GM12878 (cell line): Measurements from ENCODE around the gene FAM221B. TPM values are rescaled to one million over a fixed set of nuclear protein-coding genes. Genes with fewer than 3 reads are reported as not detected.

Source experiments
- BCL11A ChIP-seq: IDR thresholded peaks from 2 replicates; pipeline ENCODE4 v1.6.1; 2011; ENCODE audit warnings: low read depth, low read length
- BCL3 ChIP-seq: IDR thresholded peaks from 2 replicates; pipeline ENCODE4 v1.6.1; 2011; ENCODE audit warnings: borderline replicate concordance, low read depth, mild to moderate bottlenecking, moderate library complexity, low read length; ENCODE audit not compliant: insufficient read depth, poor library complexity, severe bottlenecking
- CBFB ChIP-seq: IDR thresholded peaks from 2 replicates; pipeline ENCODE4 v1.6.1; 2016; ENCODE audit warnings: antibody characterized with exemption, low read depth
- CBX3 ChIP-seq: fragments of 200-600 bp; sonication (generic); IDR thresholded peaks from 2 replicates; pipeline ENCODE4 v1.6.1; 2016; ENCODE audit warnings: low read depth, borderline replicate concordance
- CREB1 ChIP-seq: IDR thresholded peaks from 2 replicates; pipeline ENCODE4 v1.6.1; 2012; ENCODE audit warnings: low read depth, mild to moderate bottlenecking, inconsistent platforms
- E4F1 ChIP-seq: fragments of 450-650 bp; IDR thresholded peaks from 2 replicates; pipeline ENCODE4 v1.6.1; 2018; ENCODE audit warnings: borderline replicate concordance, mild to moderate bottlenecking; ENCODE audit not compliant: partially characterized antibody
- ETV6 ChIP-seq, 2 experiments: fragments of 450-650 bp in 1 of 2; IDR thresholded peaks in 1 of 2; conservative IDR thresholded peaks in 1 of 2; 2 replicates each; pipeline ENCODE4 v1.6.1; 2014; ENCODE audit warnings: antibody characterized with exemption in 1 of 2, borderline replicate concordance in 1 of 2, low read depth in 1 of 2, mild to moderate bottlenecking in 1 of 2, moderate library complexity in 1 of 2
- FOXM1 ChIP-seq: IDR thresholded peaks from 2 replicates; pipeline ENCODE4 v1.6.1; 2012; ENCODE audit warnings: low read depth, mild to moderate bottlenecking, inconsistent platforms, low read length, moderate library complexity
- IKZF1 ChIP-seq: fragments of 450-650 bp; conservative IDR thresholded peaks from 2 replicates; pipeline ENCODE4 v1.6.1; 2017; ENCODE audit warnings: antibody characterized with exemption, mild to moderate bottlenecking
- IRF4 ChIP-seq: IDR thresholded peaks from 2 replicates; pipeline ENCODE4 v1.6.1; 2011; ENCODE audit warnings: low read depth, low read length
- JUND ChIP-seq: IDR thresholded peaks from 2 replicates; pipeline ENCODE4 v1.6.1; 2012; ENCODE audit warnings: low read depth, mild to moderate bottlenecking, low read length, improper control_type of control experiment, moderate library complexity
- MXI1 ChIP-seq: fragments of 150-350 bp; IDR thresholded peaks from 2 replicates; pipeline ENCODE4 v1.6.1; 2011; ENCODE audit warnings: low read depth, mild to moderate bottlenecking, inconsistent platforms, low read length, improper control_type of control experiment
- NR2C1 ChIP-seq: fragments of 450-650 bp; IDR thresholded peaks from 2 replicates; pipeline ENCODE4 v1.6.1; 2017; ENCODE audit warnings: antibody characterized with exemption, mild to moderate bottlenecking, moderate library complexity
- PML ChIP-seq: IDR thresholded peaks from 2 replicates; pipeline ENCODE4 v1.6.1; 2012; ENCODE audit warnings: low read length, inconsistent platforms
- SPI1 ChIP-seq: IDR thresholded peaks from 2 replicates; pipeline ENCODE4 v1.6.1; 2011; ENCODE audit warnings: low read depth, mild to moderate bottlenecking, low read length, moderate library complexity, borderline replicate concordance; ENCODE audit not compliant: insufficient read depth
- TCF7 ChIP-seq: IDR thresholded peaks from 2 replicates; pipeline ENCODE4 v1.6.1; 2014; ENCODE audit warnings: antibody characterized with exemption, borderline replicate concordance
- ZBED1 ChIP-seq: IDR thresholded peaks from 2 replicates; pipeline ENCODE4 v1.6.1; 2016; ENCODE audit warnings: borderline replicate concordance
- ZZZ3 ChIP-seq: IDR thresholded peaks from 2 replicates; pipeline ENCODE4 v1.6.1; 2011; ENCODE audit warnings: low read depth; ENCODE audit not compliant: control insufficient read depth, insufficient read length
- polyA plus RNA-seq, 11 experiments: library from polyadenylated mRNA; depleted of rRNA in 4 of 11; unstranded in 6 of 11; stranded (reverse) in 5 of 11; fragments of >200 nt; fragmentation: Nextera tagmentation in 4 of 11; fragmentation: Illumina TruSeq in 1 of 11; extraction: Ambion mirVana in 4 of 11; extraction: Trizol in 1 of 11; gene quantifications; 1 replicate in 1 of 11; 2 replicates in 10 of 11; pipeline versions ENCODE4 v1.2.1 to v1.2.3, GENCODE V29; 2011 to 2016; ENCODE audit warnings: inconsistent platforms in 2 of 11, missing spikeins in 2 of 11, low read depth in 1 of 11
- total RNA-seq, 4 experiments: library from RNA; depleted of rRNA in 3 of 4; stranded (reverse); fragments of >200 nt in 3 of 4; fragmentation: Illumina TruSeq in 1 of 4; extraction: Trizol in 1 of 4; gene quantifications; 2 replicates each; pipeline versions ENCODE4 v1.2.1 to v1.2.3, GENCODE V29; 2013 to 2021
- TF ChIP-seq, protein P1 (sequence below): fragments of 450-650 bp; IDR thresholded peaks from 2 replicates; pipeline ENCODE4 v1.6.1; 2017; ENCODE audit warnings: antibody characterized with exemption, mild to moderate bottlenecking, moderate library complexity
- TF ChIP-seq, protein P2 (sequence below): fragments of 450-650 bp; IDR thresholded peaks from 2 replicates; pipeline ENCODE4 v1.6.1; 2017; ENCODE audit warnings: mild to moderate bottlenecking

FAM221B gene
- total and polyA plus RNA-seq, 10 of the 15 experiments (the other 5 are each of a cell fraction or from before 2014, with no cell fraction given): 0.02 to 0.12 (median 0.04) TPM; not detected in 5

DNA sequence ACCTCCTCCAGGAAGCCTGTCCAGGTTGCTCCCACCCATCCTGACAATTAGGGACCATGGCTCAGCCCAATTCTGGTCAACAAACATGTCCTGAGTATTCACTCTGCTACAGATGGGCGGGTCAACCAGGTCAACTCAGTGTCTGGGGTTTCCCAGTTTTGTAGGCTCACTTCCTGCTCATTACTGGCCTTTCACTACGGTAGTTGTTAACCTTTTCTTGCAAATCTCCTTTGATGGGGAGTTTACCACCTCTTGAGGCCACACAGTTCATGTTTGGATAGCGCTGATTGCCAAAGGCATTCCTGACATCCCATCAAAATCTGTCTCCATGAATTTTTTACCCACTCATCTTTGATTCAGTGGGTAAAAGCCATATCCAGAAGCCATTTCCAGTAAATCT is 14.3 kb upstream of the FAM221B start (continued):
- no peak for TF ChIP-seq FOXM1
- TF ChIP-seq PML: no peak
- TF ChIP-seq BCL11A: peak; percentile 74; the same call in 1 of the 2 replicates
- peak; percentile 31; the same call in 1 of the 2 replicates for TF ChIP-seq NR2C1
- TF ChIP-seq CREB1: 0 out of 2 replicates have a peak, but pooled peaks have one; percentile 24
- TF ChIP-seq, protein P1, sequence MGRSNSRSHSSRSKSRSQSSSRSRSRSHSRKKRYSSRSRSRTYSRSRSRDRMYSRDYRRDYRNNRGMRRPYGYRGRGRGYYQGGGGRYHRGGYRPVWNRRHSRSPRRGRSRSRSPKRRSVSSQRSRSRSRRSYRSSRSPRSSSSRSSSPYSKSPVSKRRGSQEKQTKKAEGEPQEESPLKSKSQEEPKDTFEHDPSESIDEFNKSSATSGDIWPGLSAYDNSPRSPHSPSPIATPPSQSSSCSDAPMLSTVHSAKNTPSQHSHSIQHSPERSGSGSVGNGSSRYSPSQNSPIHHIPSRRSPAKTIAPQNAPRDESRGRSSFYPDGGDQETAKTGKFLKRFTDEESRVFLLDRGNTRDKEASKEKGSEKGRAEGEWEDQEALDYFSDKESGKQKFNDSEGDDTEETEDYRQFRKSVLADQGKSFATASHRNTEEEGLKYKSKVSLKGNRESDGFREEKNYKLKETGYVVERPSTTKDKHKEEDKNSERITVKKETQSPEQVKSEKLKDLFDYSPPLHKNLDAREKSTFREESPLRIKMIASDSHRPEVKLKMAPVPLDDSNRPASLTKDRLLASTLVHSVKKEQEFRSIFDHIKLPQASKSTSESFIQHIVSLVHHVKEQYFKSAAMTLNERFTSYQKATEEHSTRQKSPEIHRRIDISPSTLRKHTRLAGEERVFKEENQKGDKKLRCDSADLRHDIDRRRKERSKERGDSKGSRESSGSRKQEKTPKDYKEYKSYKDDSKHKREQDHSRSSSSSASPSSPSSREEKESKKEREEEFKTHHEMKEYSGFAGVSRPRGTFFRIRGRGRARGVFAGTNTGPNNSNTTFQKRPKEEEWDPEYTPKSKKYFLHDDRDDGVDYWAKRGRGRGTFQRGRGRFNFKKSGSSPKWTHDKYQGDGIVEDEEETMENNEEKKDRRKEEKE: no peak
- no peak for TF ChIP-seq ZZZ3
- no peak for TF ChIP-seq E4F1
- no peak for TF ChIP-seq JUND
- no peak for TF ChIP-seq ZBED1
- peak in 1 of 2 experiments; percentile 38; a peak in 1 of 4 replicates for TF ChIP-seq ETV6 (conservative IDR thresholded peaks at IDR 0.05 in 1 of 2, IDR thresholded peaks at IDR 0.05 in 1 of 2; ENCODE audit: borderline replicate concordance in 1 of 2, low read depth in 1 of 2)
- TF ChIP-seq, protein P2, sequence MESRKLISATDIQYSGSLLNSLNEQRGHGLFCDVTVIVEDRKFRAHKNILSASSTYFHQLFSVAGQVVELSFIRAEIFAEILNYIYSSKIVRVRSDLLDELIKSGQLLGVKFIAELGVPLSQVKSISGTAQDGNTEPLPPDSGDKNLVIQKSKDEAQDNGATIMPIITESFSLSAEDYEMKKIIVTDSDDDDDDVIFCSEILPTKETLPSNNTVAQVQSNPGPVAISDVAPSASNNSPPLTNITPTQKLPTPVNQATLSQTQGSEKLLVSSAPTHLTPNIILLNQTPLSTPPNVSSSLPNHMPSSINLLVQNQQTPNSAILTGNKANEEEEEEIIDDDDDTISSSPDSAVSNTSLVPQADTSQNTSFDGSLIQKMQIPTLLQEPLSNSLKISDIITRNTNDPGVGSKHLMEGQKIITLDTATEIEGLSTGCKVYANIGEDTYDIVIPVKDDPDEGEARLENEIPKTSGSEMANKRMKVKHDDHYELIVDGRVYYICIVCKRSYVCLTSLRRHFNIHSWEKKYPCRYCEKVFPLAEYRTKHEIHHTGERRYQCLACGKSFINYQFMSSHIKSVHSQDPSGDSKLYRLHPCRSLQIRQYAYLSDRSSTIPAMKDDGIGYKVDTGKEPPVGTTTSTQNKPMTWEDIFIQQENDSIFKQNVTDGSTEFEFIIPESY: no peak
- TF ChIP-seq IRF4: 0 out of 2 replicates have a peak, but pooled peaks have one; percentile 30
- TF ChIP-seq IKZF1: peak; percentile 78
- peak; percentile 75 for TF ChIP-seq SPI1
- TF ChIP-seq TCF7: no peak
- no peak for TF ChIP-seq BCL3
- no peak for TF ChIP-seq MXI1
- TF ChIP-seq CBFB: no peak
- no peak for TF ChIP-seq CBX3
